Measurements from ENCODE around the gene BEX5. TPM values are rescaled to one million over a fixed set of nuclear protein-coding genes. Genes with fewer than 3 reads are reported as not detected.
A peak's percentile ranks its signal among the peaks of the same experiment; 100 is the strongest.
"Not testable (repeated sequence)": the region's sequence is repeated elsewhere in the genome, so short reads cannot be mapped to it uniquely, and the experiment has no call there.

The BEX5 gene
- 0.36 TPM in 1 of 3 replicates, not detected in the others for total RNA-seq

DNA sequence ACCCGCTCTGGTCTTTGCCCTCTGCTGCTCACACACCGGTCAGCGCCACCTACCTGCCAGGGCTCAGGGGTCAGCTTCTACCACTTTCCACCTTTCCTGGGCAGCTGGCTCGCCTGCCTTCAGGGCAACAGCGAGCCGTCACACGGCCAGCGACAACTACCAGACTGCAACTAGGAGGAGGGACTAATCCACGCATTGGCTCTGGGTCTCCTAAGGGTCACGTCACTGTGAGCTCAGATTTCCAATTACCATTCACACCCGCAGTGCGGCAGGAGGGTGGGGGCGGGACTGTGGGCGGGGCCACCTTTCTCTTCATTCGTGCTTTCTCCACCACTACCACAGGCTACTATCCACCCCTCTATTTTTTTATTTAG lies at the start of gene BEX5:
TSS of gene BEX5 (minus strand) at position 172 of the 374 bp plus-strand sequence. CDS start 1,712 bp downstream, outside the sequence.
- Mint-ChIP-seq H3K4me1 (no peaks in the 10 kb centered on the region), H3K36me3 (no peaks in the 10 kb centered on the region), H3K27me3 (ENCODE audit: low read depth) (peaks cover 25% of the 10 kb centered on the region), H3K9me3 (peaks cover 38% of the 10 kb centered on the region), H3K27ac (no peak within 1 kb of the TSS), H3K4me3 (peak within 1 kb of the TSS; percentile 55)
- DNase-seq (ENCODE audit: low spot score in 2 of 2, unreplicated experiment in 2 of 2): no peak
- TF ChIP-seq, protein P1, sequence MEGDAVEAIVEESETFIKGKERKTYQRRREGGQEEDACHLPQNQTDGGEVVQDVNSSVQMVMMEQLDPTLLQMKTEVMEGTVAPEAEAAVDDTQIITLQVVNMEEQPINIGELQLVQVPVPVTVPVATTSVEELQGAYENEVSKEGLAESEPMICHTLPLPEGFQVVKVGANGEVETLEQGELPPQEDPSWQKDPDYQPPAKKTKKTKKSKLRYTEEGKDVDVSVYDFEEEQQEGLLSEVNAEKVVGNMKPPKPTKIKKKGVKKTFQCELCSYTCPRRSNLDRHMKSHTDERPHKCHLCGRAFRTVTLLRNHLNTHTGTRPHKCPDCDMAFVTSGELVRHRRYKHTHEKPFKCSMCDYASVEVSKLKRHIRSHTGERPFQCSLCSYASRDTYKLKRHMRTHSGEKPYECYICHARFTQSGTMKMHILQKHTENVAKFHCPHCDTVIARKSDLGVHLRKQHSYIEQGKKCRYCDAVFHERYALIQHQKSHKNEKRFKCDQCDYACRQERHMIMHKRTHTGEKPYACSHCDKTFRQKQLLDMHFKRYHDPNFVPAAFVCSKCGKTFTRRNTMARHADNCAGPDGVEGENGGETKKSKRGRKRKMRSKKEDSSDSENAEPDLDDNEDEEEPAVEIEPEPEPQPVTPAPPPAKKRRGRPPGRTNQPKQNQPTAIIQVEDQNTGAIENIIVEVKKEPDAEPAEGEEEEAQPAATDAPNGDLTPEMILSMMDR (IDR thresholded peaks at IDR 0.05; ENCODE audit: unreplicated experiment): no peak

DNA sequence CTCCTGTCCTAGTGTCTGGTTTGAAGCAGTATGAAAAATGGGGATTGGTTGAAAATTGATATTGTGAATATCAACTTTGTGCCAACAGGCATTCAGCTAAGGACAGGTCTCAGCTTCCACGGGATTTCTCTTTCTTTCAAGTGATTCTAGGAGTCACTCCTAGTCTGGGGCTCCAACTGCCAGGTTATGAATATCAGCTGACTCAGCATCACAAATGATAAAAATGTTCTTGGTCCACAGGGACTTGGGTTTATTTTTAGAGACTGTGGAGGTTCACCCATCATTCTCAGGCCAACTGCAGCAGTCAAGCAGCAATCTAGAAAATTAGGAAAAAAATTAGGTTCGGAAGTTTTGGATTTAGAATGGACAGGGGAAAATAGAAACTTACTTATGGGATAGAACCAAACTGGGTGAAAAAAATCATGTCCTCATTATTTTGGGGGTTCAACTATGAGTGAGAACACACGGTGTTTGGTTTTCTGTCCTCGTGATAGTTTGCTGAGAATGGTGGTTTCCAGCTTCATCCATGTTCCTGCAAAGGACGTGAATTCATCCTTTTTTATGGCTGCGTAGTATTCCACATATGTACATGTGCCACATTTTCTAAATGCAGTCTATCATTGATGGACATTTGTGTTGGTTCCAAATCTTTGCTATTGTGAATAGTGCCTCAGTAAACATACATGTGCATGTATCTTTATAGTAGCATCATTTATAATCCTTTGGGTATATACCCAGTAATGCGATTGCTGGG lies 30.4 kb upstream of the BEX5 start:
- no peaks in the 10 kb centered on the region for H3K27me3 Mint-ChIP-seq (ENCODE audit: low read depth)
- H3K4me1 Mint-ChIP-seq: no peaks in the 10 kb centered on the region
- DNase-seq (ENCODE audit: low spot score in 2 of 2, unreplicated experiment in 2 of 2): no peak
- no peak overlapping the region for H3K27ac Mint-ChIP-seq
- peaks cover 3% of the 10 kb centered on the region for H3K36me3 Mint-ChIP-seq
- TF ChIP-seq, protein P1 (IDR thresholded peaks at IDR 0.05; ENCODE audit: unreplicated experiment): no peak
- H3K4me3 Mint-ChIP-seq: no peak overlapping the region
- peaks cover 82% of the 10 kb centered on the region for H3K9me3 Mint-ChIP-seq

DNA sequence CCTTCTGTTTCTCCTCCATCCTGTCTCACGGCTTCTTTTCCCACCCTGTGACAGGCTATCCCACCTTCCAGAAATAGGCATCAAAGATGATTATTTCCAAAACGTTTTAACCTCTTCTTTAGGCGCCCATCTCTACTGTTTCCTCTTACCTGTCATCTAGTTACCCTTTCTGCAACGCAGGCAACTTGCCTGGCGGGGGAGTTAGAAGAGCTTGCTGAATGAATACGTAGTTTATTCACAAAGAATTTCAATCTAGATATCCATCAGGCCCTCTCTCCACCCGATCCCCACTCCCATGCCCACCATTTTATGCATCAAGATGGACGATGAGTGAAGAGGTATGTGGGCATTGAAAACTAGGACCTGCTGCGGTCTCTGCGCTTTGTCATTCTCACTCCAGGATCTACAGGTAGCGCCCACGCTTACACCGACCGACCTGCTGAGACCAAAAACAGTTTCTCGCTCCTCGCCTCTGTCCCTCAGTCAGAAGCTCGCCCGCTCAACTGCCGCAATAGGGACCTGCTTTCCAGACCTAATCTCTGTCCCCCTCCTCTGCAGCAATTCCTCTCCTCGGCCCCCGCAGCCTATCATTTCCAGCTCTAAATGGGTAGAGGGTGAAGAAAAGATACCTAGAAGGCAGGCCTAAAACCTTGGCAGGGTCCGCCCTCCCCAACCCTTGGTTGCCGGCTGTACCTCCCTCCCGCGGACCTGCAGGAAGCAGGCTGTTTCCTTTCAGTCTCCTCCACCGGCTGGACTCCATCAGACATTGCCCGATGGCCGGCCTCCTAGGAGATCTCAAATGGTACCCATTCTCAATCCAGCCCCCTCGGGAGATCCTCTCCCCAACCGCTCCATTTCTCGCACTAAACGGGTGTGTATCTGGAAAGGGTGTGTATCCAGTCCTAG lies 624 bp downstream of the BEX5 start:
- no peak overlapping the region for H3K27ac Mint-ChIP-seq
- H3K36me3 Mint-ChIP-seq: no peaks in the 10 kb centered on the region
- DNase-seq (ENCODE audit: low spot score in 2 of 2, unreplicated experiment in 2 of 2): no peak
- H3K4me1 Mint-ChIP-seq: no peaks in the 10 kb centered on the region
- H3K9me3 Mint-ChIP-seq: peaks cover 38% of the 10 kb centered on the region
- H3K27me3 Mint-ChIP-seq (ENCODE audit: low read depth): peaks cover 25% of the 10 kb centered on the region
- TF ChIP-seq, protein P1 (IDR thresholded peaks at IDR 0.05; ENCODE audit: unreplicated experiment): no peak
- peak overlapping the region; percentile 55 for H3K4me3 Mint-ChIP-seq

DNA sequence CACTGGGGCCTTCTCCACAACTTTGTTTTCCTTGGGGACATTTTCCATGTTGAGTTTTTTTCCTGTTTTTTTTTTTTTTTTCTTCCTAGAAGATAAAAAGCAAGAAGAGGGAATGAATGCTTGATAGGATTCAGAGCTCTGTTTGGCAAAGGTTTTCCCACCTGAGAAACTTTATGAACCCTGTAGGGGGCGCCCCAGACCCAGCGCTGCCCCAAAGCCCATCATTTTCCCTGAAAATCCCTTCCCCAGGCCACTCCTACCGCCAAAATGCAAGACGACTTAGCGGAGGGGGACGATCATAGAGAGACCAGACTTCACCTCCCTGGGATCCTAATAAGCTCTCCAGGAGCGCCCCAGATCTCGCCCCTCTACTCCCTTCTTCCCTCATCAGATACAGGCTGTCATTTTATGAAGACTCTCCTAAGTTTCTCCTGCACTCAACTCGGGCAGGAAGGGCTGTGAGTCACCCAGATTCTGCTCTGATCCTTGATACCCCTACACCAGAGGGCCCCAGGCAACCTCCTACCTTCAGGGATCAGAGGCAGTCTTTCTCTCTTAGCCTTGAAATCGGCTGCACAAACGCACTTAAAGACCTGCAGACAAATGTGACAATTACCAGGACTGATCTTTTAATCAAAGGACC lies 1.4 kb downstream of the BEX5 start:
- TF ChIP-seq, protein P1 (IDR thresholded peaks at IDR 0.05; ENCODE audit: unreplicated experiment): no peak
- no peak for DNase-seq (ENCODE audit: low spot score in 2 of 2, unreplicated experiment in 2 of 2)
- no peak overlapping the region for H3K27ac Mint-ChIP-seq
- no peaks in the 10 kb centered on the region for H3K4me1 Mint-ChIP-seq
- H3K4me3 Mint-ChIP-seq: no peak overlapping the region
- peaks cover 25% of the 10 kb centered on the region for H3K27me3 Mint-ChIP-seq (ENCODE audit: low read depth)
- H3K9me3 Mint-ChIP-seq: peaks cover 41% of the 10 kb centered on the region
- no peaks in the 10 kb centered on the region for H3K36me3 Mint-ChIP-seq

DNA sequence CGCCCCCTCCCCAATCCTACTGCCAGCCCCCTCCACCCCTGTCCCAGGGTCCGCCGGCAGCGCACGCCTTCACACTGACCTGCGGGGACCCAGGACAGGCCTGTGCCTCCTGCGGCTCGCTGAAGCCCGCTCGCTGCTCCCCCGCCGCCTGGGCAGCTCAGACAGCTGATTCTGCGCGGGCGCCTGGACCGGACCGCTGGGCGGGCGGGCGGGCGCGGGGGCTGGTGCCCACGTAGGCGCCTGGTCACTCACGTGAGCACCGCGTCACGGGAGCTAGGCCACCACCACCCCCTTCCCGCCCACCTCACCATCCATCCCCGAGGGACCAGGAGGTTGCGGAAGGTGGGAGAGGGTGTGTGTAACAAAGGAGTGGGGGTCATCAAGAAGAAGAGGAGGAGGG lies 13.5 kb downstream of the BEX5 start, which contains the start of gene TCEAL6:
TSS of gene TCEAL6 (minus strand) at position 208 of the 400 bp plus-strand sequence.
- not testable (repeated sequence) for H3K36me3 Mint-ChIP-seq; DNase-seq (ENCODE audit: low spot score in 2 of 2, unreplicated experiment in 2 of 2); H3K27ac Mint-ChIP-seq; H3K27me3 Mint-ChIP-seq (ENCODE audit: low read depth); H3K4me3 Mint-ChIP-seq; H3K4me1 Mint-ChIP-seq
- peaks cover 56% of the 10 kb centered on the region for H3K9me3 Mint-ChIP-seq

DNA sequence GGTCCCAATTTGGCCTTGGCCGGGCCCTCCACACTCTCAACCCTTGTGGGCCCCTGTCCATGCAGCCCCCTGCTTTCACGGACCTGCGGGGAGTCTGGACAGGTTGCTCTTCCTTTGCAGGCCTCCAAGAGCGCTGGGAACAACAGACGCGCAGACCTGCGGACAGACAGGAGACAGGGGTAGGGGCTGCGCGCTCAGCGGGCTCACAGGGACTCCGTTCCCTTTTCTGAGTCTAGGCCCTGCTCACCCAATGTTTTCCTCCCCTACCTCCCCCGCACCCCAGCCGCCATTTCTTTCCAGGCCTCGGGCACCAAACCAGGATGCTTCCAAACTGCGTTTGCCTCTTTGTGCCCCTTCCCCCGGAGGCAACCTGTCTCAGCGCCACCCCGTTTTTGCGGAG lies 14.1 kb downstream of the BEX5 start:
- not testable (repeated sequence) for H3K36me3 Mint-ChIP-seq; H3K27me3 Mint-ChIP-seq (ENCODE audit: low read depth); H3K27ac Mint-ChIP-seq; H3K4me3 Mint-ChIP-seq; H3K4me1 Mint-ChIP-seq; DNase-seq (ENCODE audit: low spot score in 2 of 2, unreplicated experiment in 2 of 2)
- H3K9me3 Mint-ChIP-seq: peaks cover 59% of the 10 kb centered on the region

DNA sequence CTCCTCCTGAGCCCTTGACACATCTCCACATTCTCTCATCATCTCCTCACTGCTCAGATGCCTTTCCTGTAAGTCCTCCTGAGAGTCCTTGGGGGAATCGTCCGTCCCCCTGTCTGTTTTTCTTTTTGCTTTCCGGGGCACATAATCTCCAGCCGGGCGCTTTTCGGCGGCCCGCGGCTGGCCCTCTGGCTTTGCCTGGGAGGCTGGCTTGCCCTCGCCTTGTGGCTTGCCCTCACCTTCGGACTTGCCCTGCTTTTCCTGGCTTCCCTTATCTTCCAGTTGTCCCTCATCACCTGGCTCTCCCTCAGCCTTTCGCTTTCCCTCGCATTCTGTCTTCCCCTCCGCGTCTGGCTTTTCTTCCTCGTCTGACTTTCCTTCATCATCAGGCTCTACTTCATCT lies 14.9 kb downstream of the BEX5 start:
- H3K4me3 Mint-ChIP-seq: not testable (repeated sequence)

More for the DNA sequence above, 14.9 kb downstream of the BEX5 start:
- DNase-seq (ENCODE audit: low spot score in 2 of 2, unreplicated experiment in 2 of 2); H3K27ac Mint-ChIP-seq; H3K36me3 Mint-ChIP-seq; H3K27me3 Mint-ChIP-seq (ENCODE audit: low read depth); H3K4me1 Mint-ChIP-seq: not testable (repeated sequence)
- H3K9me3 Mint-ChIP-seq: peaks cover 58% of the 10 kb centered on the region
